GM13977 (cell line): Measurements from ENCODE around the gene AFF4.
"Not testable (repeated sequence)": the region's sequence is repeated elsewhere in the genome, so short reads cannot be mapped to it uniquely, and the experiment has no call there.

Experiments used
- DNase-seq: peaks from one replicate; pipeline ENCODE4 v3.0.0; 2012; ENCODE audit warnings: low spot score
- CTCF ChIP-seq: IDR thresholded peaks from 2 replicates; pipeline ENCODE4 v1.5.1; 2012; ENCODE audit warnings: mild to moderate bottlenecking, control low read depth; ENCODE audit not compliant: insufficient read depth; ENCODE audit errors: extremely low read depth, missing control alignments
- in situ Hi-C: fragments of 300-500 bp; cut with MboI; formaldehyde crosslinking; loops from one replicate; pipeline ENCODE4 v1.12.0; 2022; ENCODE audit warnings: low sequenced_read_pairs, low pct_unique_long_range_greater_than_20kb, mixed read lengths, inconsistent platforms; ENCODE audit not compliant: unreplicated experiment

The AFF4 gene

GRCh38 chr5:132952829-132953228 is 10.6 kb downstream of the AFF4 start:
- no peak for TF ChIP-seq CTCF
- in situ Hi-C loops = no loop called here
- no peak for DNase-seq

- DNase-seq = no peak
- in situ Hi-C loops = no loop called here
- no peak for TF ChIP-seq CTCF
Observed at GRCh38 chr5:132951897-132952296, 11.5 kb downstream of the AFF4 start.

GRCh38 chr5:132949136-132949535 is 14.3 kb downstream of the AFF4 start:
- no peak for TF ChIP-seq CTCF
- in situ Hi-C loops = no loop called here
- no peak for DNase-seq

- in situ Hi-C loops = no loop called here
- TF ChIP-seq CTCF = no peak
- DNase-seq = no peak
Observed at GRCh38 chr5:132947671-132948070, 15.8 kb downstream of the AFF4 start.

GRCh38 chr5:132945315-132945714 is 18.1 kb downstream of the AFF4 start:
- in situ Hi-C loops, DNase-seq: not testable (repeated sequence)

- TF ChIP-seq CTCF = no peak
- no peak for DNase-seq
- in situ Hi-C loops = no loop called here
Observed at GRCh38 chr5:132943362-132944022, 19.9 kb downstream of the AFF4 start.

GRCh38 chr5:132941331-132941730 is 22.1 kb downstream of the AFF4 start:
- DNase-seq = no peak
- TF ChIP-seq CTCF = no peak
- in situ Hi-C loops = no loop called here
